H1 (cell line): ENCODE measurements around the gene PSME1.

Experiments
- BACH1 ChIP-seq: IDR thresholded peaks from 2 replicates; pipeline ENCODE4 v1.6.1; 2012; ENCODE audit warnings: low read length, improper control_type of control experiment
- BRCA1 ChIP-seq: IDR thresholded peaks from 2 replicates; pipeline ENCODE4 v1.6.1; 2012; ENCODE audit warnings: low read depth, low read length, improper control_type of control experiment
- CEBPB ChIP-seq: IDR thresholded peaks from 2 replicates; pipeline ENCODE4 v1.6.1; 2012; ENCODE audit warnings: low read depth, low read length
- EZH2 ChIP-seq: fragments of 200-600 bp; sonication (generic); IDR thresholded peaks from 2 replicates; pipeline ENCODE4 v1.7.1; 2012; ENCODE audit warnings: low read depth, mild to moderate bottlenecking, moderate library complexity, low read length, inconsistent platforms; ENCODE audit not compliant: severe bottlenecking
- HDAC6 ChIP-seq: IDR thresholded peaks from one replicate; pipeline ENCODE4 v1.7.1; 2012; ENCODE audit warnings: low read depth, mild to moderate bottlenecking, inconsistent platforms, low read length, moderate library complexity
- JUN ChIP-seq: IDR thresholded peaks from 2 replicates; pipeline ENCODE4 v1.6.1; 2011; ENCODE audit warnings: low read depth, mild to moderate bottlenecking, improper control_type of control experiment, low read length
- POLR2A ChIP-seq, 2 experiments: IDR thresholded peaks; 1 replicate in 1 of 2; 2 replicates in 1 of 2; pipeline ENCODE4 v1.6.1; 2011; ENCODE audit warnings: low read depth in 2 of 2, low read length in 2 of 2, mild to moderate bottlenecking in 2 of 2; ENCODE audit errors: control extremely low read depth in 1 of 2
- POLR2AphosphoS5 ChIP-seq: IDR thresholded peaks from 2 replicates; pipeline ENCODE4 v1.6.1; 2011; ENCODE audit warnings: low read depth, low read length
- RFX5 ChIP-seq: IDR thresholded peaks from 2 replicates; pipeline ENCODE4 v1.6.1; 2011; ENCODE audit warnings: low read depth, low read length, improper control_type of control experiment, borderline replicate concordance
- RXRA ChIP-seq: IDR thresholded peaks from 2 replicates; pipeline ENCODE4 v1.6.1; 2011; ENCODE audit warnings: low read depth, mild to moderate bottlenecking, low read length, moderate library complexity; ENCODE audit not compliant: insufficient read depth
- SIX5 ChIP-seq: IDR thresholded peaks from 2 replicates; pipeline ENCODE4 v1.6.1; 2011; ENCODE audit warnings: mild to moderate bottlenecking, low read depth, low read length
- TF ChIP-seq, protein P1 (sequence below), 3 experiments: IDR thresholded peaks; 1 replicate in 2 of 3; 2 replicates in 1 of 3; pipeline versions ENCODE4 v1.5.1 to v1.6.1; 2011; ENCODE audit warnings: low read length in 3 of 3, mild to moderate bottlenecking in 3 of 3, inconsistent platforms in 2 of 3, low read depth in 1 of 3, moderate library complexity in 1 of 3; ENCODE audit not compliant: insufficient read depth in 1 of 3; ENCODE audit errors: control extremely low read depth in 1 of 3
- TF ChIP-seq, protein P2 (sequence below): IDR thresholded peaks from 2 replicates; pipeline ENCODE4 v1.6.1; 2011; ENCODE audit warnings: low read depth, mild to moderate bottlenecking, low read length; ENCODE audit not compliant: insufficient read depth

DNA sequence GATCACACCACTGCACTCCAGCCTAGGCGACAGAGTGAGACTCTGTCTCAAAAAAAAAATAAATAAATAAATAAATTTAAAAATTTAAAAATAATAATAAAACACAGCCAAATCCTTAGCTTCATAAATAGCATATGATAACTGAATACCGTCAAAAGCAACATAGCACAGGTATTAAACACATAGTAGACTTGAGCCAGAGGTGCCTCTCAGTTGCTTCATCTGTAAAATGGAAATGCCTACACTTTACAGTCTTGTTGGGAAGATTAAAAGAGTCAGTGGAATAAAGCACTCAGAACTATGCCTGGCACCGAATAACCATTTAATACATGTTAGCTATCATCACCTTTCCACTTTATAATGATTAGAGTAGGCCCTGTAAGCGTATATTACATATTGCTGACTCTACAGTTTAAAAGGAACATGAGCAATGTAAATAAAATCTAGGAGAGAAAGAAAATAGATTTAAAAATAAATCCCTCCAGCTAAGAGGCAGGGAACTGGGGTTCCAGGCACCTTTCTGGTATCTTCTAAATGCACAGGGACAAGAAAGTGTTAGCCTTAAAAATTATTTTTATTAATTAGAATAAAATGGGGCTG, 29.2 kb upstream of the PSME1 start:
- no peak for TF ChIP-seq RXRA
- no peak for TF ChIP-seq SIX5
- no peak for TF ChIP-seq JUN
- TF ChIP-seq, protein P1, sequence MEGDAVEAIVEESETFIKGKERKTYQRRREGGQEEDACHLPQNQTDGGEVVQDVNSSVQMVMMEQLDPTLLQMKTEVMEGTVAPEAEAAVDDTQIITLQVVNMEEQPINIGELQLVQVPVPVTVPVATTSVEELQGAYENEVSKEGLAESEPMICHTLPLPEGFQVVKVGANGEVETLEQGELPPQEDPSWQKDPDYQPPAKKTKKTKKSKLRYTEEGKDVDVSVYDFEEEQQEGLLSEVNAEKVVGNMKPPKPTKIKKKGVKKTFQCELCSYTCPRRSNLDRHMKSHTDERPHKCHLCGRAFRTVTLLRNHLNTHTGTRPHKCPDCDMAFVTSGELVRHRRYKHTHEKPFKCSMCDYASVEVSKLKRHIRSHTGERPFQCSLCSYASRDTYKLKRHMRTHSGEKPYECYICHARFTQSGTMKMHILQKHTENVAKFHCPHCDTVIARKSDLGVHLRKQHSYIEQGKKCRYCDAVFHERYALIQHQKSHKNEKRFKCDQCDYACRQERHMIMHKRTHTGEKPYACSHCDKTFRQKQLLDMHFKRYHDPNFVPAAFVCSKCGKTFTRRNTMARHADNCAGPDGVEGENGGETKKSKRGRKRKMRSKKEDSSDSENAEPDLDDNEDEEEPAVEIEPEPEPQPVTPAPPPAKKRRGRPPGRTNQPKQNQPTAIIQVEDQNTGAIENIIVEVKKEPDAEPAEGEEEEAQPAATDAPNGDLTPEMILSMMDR (IDR thresholded peaks at IDR 0.05; ENCODE audit: control extremely low read depth in 1 of 3, insufficient read depth in 1 of 3, low read depth in 1 of 3, low read length in 3 of 3): no peak
- no peak for TF ChIP-seq HDAC6
- TF ChIP-seq, protein P2, sequence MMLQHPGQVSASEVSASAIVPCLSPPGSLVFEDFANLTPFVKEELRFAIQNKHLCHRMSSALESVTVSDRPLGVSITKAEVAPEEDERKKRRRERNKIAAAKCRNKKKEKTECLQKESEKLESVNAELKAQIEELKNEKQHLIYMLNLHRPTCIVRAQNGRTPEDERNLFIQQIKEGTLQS: no peak
- no peak for TF ChIP-seq BRCA1
- no peak for TF ChIP-seq POLR2AphosphoS5
- no peak for TF ChIP-seq BACH1
- no peak for TF ChIP-seq RFX5
- no peak for TF ChIP-seq POLR2A (IDR thresholded peaks at IDR 0.05; ENCODE audit: control extremely low read depth in 1 of 2, low read depth in 2 of 2, low read length in 2 of 2)
- no peak for TF ChIP-seq EZH2
- no peak for TF ChIP-seq CEBPB
